ENCODE data around the gene SYT13.

SYT13 gene

GRCh38 chr11:45234306-45235006 lies 51.7 kb downstream of the SYT13 start:
- no peaks in the 10 kb centered on the region for H3K36me3 ChIP-seq (ENCODE audit: control insufficient read depth, insufficient read depth, low read length)
- no peak for TF ChIP-seq CTCF (IDR thresholded peaks at IDR 0.05; ENCODE audit: insufficient read depth, low read length, poor library complexity, severe bottlenecking)
- H3K27me3 ChIP-seq (replicated peaks; ENCODE audit: control insufficient read depth, insufficient read depth, low read length) = peaks cover 1% of the 10 kb centered on the region; the same call in 1 of the 2 replicates
- DNase-seq (ENCODE audit: extremely low read depth, insufficient read length) = no peak
- no peak overlapping the region for H3K4me3 ChIP-seq (replicated peaks; ENCODE audit: low read depth, low read length)

- Histone ChIP-seq H3K36me3 (ENCODE audit: control insufficient read depth, insufficient read depth, low read length) (no peaks in the 10 kb centered on the region), H3K4me3 (replicated peaks; ENCODE audit: low read depth, low read length) (no peak overlapping the region), H3K27me3 (replicated peaks; ENCODE audit: control insufficient read depth, insufficient read depth, low read length) (peaks cover 1% of the 10 kb centered on the region; the same call in 1 of the 2 replicates)
- DNase-seq (ENCODE audit: extremely low read depth, insufficient read length) = no peak
- TF ChIP-seq CTCF (IDR thresholded peaks at IDR 0.05; ENCODE audit: insufficient read depth, low read length, poor library complexity, severe bottlenecking) = no peak
Observed at GRCh38 chr11:45233804-45234170, 52.4 kb downstream of the SYT13 start.

- DNase-seq (ENCODE audit: extremely low read depth, insufficient read length) = no peak
Observed at GRCh38 chr11:45233121-45233803, 52.9 kb downstream of the SYT13 start.

GRCh38 chr11:45232341-45233080 lies 53.6 kb downstream of the SYT13 start:
- DNase-seq (ENCODE audit: extremely low read depth, insufficient read length) = no peak
- Histone ChIP-seq H3K27me3 (replicated peaks; ENCODE audit: control insufficient read depth, insufficient read depth, low read length) (peaks cover 1% of the 10 kb centered on the region; the same call in 1 of the 2 replicates), H3K36me3 (ENCODE audit: control insufficient read depth, insufficient read depth, low read length) (no peaks in the 10 kb centered on the region), H3K4me3 (replicated peaks; ENCODE audit: low read depth, low read length) (no peak overlapping the region)
- TF ChIP-seq CTCF (IDR thresholded peaks at IDR 0.05; ENCODE audit: insufficient read depth, low read length, poor library complexity, severe bottlenecking) = no peak

More at GRCh38 chr11:45233121-45233803, 52.9 kb downstream of the SYT13 start:
- Histone ChIP-seq H3K27me3 (replicated peaks; ENCODE audit: control insufficient read depth, insufficient read depth, low read length) (peaks cover 1% of the 10 kb centered on the region; the same call in 1 of the 2 replicates), H3K36me3 (ENCODE audit: control insufficient read depth, insufficient read depth, low read length) (no peaks in the 10 kb centered on the region), H3K4me3 (replicated peaks; ENCODE audit: low read depth, low read length) (no peak overlapping the region)
- peak; percentile 92 for TF ChIP-seq CTCF (IDR thresholded peaks at IDR 0.05; ENCODE audit: insufficient read depth, low read length, poor library complexity, severe bottlenecking)

GRCh38 chr11:45229401-45230020 lies 56.6 kb downstream of the SYT13 start:
- no peaks in the 10 kb centered on the region for H3K27me3 ChIP-seq (replicated peaks; ENCODE audit: control insufficient read depth, insufficient read depth, low read length)
- no peak for TF ChIP-seq CTCF (IDR thresholded peaks at IDR 0.05; ENCODE audit: insufficient read depth, low read length, poor library complexity, severe bottlenecking)
- no peak for DNase-seq (ENCODE audit: extremely low read depth, insufficient read length)
- no peaks in the 10 kb centered on the region; the same call in 1 of the 2 replicates for H3K36me3 ChIP-seq (ENCODE audit: control insufficient read depth, insufficient read depth, low read length)
- H3K4me3 ChIP-seq (replicated peaks; ENCODE audit: low read depth, low read length) = no peak overlapping the region

Data from GM06990 (cell line).